Stimulated activated naive CD4-positive, alpha-beta T cell (primary cell): ENCODE measurements around the gene MRPL33.

Experiments used
- DNase-seq, 6 experiments: peaks; one replicate each; lab custom pipeline; 2025; lab: John Stamatoyannopoulos, UW

The MRPL33 gene

DNA sequence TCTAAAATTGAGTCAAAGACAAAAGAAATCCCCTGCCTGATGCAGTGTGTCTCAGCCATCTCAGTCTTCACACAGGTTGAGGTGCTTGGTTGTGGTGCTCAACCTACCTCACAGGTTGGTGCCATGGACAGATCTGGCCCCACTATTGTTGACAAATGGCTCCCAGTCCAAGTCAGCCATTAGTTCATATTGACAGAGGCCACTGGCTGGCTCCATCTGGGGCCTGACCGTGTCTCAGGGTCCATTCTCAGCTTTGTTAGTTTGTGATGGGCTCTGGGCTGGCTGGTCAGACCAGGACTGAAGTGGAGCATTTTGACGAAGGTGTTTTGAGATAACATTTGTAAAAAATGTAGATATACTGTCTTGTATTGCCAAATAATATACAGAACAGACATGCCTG lies 36.9 kb downstream of the MRPL33 start:
- no peak for DNase-seq

DNA sequence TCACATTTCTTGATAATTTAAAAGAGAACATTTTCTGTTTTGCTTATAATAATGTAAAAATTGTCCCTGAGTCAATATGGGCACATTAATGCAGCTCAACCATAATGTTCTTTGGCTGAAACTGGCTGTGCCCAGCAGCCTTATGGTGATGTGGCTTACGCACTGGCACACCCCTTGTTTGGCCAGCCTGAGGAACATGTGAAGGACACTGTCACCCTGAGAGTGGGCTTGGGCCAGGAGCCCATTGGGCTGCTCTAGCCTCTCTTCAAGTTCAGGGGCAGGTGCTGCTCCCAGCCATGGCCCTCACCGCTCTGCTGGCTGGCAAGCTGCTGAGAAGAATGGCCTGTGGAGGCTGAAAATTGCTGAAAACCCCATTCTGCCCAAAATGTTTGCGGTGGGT lies 37.5 kb downstream of the MRPL33 start:
- no peak for DNase-seq

DNA sequence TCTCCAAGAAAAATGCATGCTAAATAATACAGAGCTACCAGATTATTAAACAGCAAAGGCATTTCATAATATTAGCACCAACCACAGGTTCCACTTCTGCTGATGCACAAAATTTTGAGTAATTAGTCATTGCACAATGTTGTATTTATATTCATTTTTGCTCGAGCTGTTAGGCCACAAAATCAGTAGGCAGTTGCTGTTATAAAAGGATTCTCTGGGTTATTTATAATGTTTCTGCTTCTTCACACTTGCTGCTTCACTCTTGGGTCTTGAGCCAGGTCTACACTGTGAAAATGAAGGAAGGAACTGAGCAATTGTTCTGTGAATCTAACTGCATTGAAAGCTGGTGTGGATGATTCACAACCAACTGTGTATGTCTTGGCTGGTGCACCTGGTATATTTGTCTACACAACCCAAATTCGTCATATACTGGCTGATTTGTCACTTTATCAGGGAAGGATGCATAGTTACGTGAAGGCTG lies 38.3 kb downstream of the MRPL33 start:
- DNase-seq: no peak

DNA sequence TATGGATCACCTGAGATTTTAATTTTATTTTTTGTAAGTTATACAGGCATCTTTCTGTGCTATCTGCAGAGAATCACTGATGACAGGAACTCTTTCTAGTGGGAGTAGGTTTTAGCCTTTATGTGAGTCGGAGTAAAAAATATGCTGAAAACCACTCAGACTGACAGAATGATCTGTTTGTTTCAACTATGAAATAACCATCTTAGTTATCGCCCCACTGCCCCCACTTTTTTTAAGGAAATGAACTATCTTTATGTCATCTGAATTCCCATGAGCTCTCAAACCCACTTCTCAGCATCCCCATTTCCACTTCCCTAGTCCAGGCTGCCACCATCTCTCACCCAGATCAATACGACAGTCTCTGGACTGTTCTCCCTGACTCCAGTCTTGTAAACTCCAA lies 38.9 kb downstream of the MRPL33 start:
- DNase-seq: no peak

DNA sequence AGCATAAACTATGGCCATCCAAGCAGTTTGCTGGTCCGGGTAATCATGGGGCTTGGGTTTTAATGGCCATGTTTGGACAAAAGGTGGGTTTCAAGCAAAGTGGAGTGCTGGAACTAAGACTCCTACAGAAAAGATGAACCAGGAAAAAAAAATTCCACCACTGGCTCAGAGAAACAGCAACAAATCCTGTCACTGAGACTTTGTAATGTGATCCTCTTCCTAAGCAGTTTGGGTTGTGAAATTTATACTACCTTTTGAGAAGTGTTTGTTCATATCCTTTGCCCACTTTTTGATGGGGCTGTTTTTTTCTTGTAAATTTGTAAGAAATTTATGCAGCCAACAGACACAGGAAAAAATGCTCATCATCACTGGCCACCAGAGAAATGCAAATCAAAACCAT lies 40.2 kb downstream of the MRPL33 start:
- DNase-seq: no peak

DNA sequence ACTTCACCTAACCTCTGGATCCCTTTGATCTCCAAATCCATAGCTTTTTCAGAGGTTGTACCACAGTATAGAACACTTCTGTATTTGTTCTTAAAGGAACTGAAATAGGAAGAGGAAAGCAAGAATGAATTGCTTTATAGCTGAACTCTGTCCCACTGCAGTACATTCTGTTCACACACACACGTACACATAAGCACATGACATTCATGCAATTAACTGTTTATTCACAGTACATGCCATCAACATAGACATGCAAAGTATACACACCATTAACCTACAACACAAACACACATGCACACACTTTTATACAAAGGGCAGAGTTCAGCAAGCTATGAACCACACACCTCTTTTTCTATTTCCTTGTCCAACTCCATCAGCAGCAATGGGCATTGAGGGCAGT lies 43.2 kb downstream of the MRPL33 start:
- DNase-seq: no peak

DNA sequence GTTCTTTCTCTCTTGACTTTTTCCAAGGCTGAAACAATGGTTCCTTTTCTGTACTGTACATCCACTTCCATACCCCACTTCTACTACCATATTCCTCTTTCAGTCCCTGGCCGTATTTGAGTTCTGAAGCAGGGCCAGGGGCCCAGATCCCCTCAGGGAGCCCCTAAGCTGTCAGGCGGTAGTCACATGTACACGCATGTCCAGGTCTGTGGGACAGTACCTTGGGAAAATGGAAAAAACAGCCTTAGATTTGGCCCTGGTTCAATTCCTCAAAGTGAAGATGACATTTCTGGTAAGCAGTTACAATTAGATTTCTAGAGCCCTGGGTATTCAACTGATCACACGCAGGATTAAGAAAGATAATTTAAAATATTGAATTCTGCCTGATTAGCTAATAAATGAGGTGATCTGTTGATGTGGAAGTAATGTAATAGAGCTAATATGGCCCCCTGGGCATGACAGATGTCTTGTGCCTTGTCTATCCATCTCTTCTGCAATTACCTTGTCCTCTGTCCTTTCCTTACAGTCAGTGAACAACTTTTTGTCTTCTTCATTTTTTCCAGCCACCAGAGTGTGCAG lies 44.4 kb downstream of the MRPL33 start:
- DNase-seq: no peak

DNA sequence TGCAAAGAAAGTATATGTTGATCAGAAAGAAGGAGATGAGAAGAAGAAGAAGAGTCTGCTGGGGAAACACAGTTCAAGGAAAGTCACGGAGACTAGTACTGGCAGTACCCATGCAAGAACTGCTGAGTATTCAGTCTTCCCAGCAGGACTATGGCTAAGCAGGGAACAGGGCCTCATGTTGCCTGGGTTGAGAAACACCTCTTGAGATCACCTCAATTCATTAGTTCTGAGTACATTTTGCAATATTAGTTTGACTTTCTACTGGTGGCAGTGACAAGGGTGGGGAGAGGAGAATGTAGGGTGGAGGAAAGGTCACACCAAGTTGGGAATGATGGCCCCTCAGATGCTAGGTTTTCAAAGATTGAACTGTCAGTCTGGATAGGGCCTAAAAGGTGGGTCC lies 50.5 kb downstream of the MRPL33 start:
- no peak for DNase-seq

DNA sequence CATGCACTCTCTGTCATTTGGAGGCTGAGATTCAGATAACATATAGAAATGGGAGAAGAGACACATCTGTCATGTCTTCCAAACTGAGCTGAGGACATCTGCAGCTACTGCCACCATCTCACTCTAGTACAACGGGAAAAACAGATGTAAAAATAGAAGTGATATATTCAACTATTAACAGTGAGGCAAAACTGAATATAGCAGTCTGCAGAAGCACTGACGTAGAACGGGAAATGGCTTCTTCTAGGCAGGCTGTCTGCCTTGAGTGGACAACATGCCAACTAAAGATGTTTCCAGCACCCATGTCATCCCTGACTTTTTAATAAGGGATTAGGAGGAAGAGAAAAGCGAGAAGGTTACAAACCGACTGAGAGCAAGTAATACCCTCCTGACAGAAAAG lies 51.6 kb downstream of the MRPL33 start:
- DNase-seq: no peak

DNA sequence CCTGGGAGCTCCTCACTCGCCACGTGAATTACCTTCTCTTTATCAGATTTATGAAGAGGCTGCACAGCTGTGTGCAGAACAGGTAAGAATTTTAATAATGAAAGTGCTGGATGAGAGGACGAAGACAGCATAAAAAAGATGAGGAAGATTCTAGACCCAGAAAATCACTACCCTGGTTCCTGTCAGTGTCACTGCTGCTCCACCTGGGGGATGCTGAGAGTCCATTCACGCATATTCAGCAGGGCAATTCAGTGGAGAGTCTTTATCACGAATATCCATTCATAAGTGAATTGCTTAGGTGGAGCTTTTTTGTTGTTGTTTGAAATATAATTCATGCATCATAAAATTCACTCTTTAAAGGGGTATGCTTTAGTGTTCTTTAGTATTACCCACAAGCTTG lies 52.0 kb downstream of the MRPL33 start:
- DNase-seq: no peak

DNA sequence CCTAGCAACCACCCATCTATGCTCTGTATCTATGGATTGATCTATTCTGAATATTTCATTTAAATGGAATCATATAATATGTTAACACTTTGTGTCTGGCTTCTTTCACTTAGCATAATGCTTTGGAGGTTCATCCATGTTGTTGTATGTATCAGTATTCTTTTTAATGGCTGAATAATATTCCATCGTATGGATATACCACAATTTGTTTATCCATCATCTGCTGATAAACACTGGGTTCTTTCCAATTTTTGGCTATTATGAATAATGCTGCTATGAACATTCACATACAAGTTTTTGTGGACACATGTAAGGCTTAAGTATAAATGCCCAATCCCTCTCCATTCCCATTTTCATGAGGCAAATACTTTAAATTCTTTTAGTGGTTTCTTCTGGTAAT lies 52.9 kb downstream of the MRPL33 start:
- DNase-seq: no peak

DNA sequence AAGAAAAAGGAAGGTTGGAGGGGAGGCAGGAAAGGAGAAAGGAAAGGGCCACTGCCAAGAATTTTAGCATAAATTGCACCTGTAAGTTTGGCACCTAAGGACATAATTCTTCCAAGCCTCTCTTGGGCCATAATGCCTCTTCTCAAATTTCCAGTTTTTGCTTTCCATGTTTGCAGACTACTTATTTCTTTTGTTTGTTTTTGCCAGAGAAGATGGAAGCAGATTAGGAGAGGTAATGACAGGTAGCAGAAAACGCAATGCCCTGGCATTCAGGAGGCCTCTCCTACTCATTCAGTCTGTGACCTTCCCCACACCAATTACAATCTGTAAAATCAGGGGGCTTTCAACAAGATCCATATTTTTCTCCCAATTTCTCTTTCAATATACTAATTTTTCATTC lies 56.8 kb downstream of the MRPL33 start:
- no peak for DNase-seq
